Liver (tissue), 3 donors: ENCODE measurements around the gene PGAP3.

ENCODE experiments used
- EGR1 ChIP-seq, 2 donors: IDR thresholded peaks; 2 replicates each; pipeline ENCODE4 v1.6.1; 2016 to 2018; ENCODE audit warnings: antibody characterized with exemption in 2 of 2, low read depth in 2 of 2
- RAD21 ChIP-seq, 2 donors: IDR thresholded peaks; 2 replicates each; pipeline ENCODE4 v1.6.1; 2016; ENCODE audit warnings: antibody characterized with exemption in 2 of 2, mild to moderate bottlenecking in 2 of 2
- RXRA ChIP-seq, 2 donors: IDR thresholded peaks; 2 replicates each; pipeline ENCODE4 v1.6.1; 2017 to 2018; ENCODE audit warnings: antibody characterized with exemption in 2 of 2, mild to moderate bottlenecking in 1 of 2
- SP1 ChIP-seq: IDR thresholded peaks from 2 replicates; pipeline ENCODE4 v1.6.1; 2018; ENCODE audit warnings: antibody characterized with exemption, mild to moderate bottlenecking
- TAF1 ChIP-seq: conservative IDR thresholded peaks from 2 replicates; pipeline ENCODE4 v1.6.1; 2016; ENCODE audit warnings: antibody characterized with exemption, mild to moderate bottlenecking
- YY1 ChIP-seq: IDR thresholded peaks from 2 replicates; pipeline ENCODE4 v1.6.1; 2016; ENCODE audit warnings: antibody characterized with exemption, mild to moderate bottlenecking
- TF ChIP-seq, protein P1 (sequence below): fragments of 150-350 bp; IDR thresholded peaks from 2 replicates; pipeline ENCODE4 v1.5.1; 2017; ENCODE audit warnings: improper control_type of control experiment, low read depth, low read length; ENCODE audit not compliant: missing input control
- TF ChIP-seq, protein P2 (sequence below): IDR thresholded peaks from 2 replicates; pipeline ENCODE4 v1.6.1; 2016; ENCODE audit warnings: antibody characterized with exemption
- TF ChIP-seq, protein P3 (sequence below): IDR thresholded peaks from 2 replicates; pipeline ENCODE4 v1.6.1; 2016; ENCODE audit warnings: antibody characterized with exemption, mild to moderate bottlenecking
- TF ChIP-seq, protein P4 (sequence below): IDR thresholded peaks from 2 replicates; pipeline ENCODE4 v1.6.1; 2016; ENCODE audit warnings: antibody characterized with exemption
- TF ChIP-seq, protein P5 (sequence below): IDR thresholded peaks from 2 replicates; pipeline ENCODE4 v1.6.1; 2016; ENCODE audit warnings: antibody characterized with exemption
- donor health status: healthy.
- donor health status: healthy.

DNA sequence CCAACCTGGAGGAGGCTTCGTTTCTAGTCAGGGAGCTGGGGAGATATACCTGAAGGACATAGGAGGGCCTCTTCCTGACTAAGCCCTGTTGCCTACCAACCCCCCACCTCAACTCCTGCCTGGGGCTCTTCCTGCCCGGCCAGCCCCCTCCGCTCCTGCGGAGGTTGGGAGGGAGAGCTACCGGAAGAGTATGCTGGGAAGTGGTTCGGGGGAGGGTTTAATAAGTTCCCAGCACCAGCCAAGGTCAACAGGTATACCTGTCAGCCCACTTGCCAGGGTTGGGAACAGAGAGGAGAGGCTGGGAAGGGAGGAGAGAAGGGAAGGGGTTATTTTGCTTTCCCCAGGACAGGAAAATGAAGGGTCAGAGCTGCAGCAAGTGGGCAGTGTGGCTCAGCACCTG lies 56.5 kb downstream of the PGAP3 start:
- TF ChIP-seq, protein P1, sequence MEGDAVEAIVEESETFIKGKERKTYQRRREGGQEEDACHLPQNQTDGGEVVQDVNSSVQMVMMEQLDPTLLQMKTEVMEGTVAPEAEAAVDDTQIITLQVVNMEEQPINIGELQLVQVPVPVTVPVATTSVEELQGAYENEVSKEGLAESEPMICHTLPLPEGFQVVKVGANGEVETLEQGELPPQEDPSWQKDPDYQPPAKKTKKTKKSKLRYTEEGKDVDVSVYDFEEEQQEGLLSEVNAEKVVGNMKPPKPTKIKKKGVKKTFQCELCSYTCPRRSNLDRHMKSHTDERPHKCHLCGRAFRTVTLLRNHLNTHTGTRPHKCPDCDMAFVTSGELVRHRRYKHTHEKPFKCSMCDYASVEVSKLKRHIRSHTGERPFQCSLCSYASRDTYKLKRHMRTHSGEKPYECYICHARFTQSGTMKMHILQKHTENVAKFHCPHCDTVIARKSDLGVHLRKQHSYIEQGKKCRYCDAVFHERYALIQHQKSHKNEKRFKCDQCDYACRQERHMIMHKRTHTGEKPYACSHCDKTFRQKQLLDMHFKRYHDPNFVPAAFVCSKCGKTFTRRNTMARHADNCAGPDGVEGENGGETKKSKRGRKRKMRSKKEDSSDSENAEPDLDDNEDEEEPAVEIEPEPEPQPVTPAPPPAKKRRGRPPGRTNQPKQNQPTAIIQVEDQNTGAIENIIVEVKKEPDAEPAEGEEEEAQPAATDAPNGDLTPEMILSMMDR, result no peak
- TF ChIP-seq TAF1, result no peak
- TF ChIP-seq RXRA (IDR thresholded peaks at IDR 0.05), result no peak
- TF ChIP-seq, protein P2, sequence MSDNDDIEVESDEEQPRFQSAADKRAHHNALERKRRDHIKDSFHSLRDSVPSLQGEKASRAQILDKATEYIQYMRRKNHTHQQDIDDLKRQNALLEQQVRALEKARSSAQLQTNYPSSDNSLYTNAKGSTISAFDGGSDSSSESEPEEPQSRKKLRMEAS, result no peak
- TF ChIP-seq SP1, result no peak
- TF ChIP-seq, protein P3, sequence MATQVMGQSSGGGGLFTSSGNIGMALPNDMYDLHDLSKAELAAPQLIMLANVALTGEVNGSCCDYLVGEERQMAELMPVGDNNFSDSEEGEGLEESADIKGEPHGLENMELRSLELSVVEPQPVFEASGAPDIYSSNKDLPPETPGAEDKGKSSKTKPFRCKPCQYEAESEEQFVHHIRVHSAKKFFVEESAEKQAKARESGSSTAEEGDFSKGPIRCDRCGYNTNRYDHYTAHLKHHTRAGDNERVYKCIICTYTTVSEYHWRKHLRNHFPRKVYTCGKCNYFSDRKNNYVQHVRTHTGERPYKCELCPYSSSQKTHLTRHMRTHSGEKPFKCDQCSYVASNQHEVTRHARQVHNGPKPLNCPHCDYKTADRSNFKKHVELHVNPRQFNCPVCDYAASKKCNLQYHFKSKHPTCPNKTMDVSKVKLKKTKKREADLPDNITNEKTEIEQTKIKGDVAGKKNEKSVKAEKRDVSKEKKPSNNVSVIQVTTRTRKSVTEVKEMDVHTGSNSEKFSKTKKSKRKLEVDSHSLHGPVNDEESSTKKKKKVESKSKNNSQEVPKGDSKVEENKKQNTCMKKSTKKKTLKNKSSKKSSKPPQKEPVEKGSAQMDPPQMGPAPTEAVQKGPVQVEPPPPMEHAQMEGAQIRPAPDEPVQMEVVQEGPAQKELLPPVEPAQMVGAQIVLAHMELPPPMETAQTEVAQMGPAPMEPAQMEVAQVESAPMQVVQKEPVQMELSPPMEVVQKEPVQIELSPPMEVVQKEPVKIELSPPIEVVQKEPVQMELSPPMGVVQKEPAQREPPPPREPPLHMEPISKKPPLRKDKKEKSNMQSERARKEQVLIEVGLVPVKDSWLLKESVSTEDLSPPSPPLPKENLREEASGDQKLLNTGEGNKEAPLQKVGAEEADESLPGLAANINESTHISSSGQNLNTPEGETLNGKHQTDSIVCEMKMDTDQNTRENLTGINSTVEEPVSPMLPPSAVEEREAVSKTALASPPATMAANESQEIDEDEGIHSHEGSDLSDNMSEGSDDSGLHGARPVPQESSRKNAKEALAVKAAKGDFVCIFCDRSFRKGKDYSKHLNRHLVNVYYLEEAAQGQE, result no peak
- TF ChIP-seq, protein P4, sequence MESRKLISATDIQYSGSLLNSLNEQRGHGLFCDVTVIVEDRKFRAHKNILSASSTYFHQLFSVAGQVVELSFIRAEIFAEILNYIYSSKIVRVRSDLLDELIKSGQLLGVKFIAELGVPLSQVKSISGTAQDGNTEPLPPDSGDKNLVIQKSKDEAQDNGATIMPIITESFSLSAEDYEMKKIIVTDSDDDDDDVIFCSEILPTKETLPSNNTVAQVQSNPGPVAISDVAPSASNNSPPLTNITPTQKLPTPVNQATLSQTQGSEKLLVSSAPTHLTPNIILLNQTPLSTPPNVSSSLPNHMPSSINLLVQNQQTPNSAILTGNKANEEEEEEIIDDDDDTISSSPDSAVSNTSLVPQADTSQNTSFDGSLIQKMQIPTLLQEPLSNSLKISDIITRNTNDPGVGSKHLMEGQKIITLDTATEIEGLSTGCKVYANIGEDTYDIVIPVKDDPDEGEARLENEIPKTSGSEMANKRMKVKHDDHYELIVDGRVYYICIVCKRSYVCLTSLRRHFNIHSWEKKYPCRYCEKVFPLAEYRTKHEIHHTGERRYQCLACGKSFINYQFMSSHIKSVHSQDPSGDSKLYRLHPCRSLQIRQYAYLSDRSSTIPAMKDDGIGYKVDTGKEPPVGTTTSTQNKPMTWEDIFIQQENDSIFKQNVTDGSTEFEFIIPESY, result no peak
- TF ChIP-seq YY1, result no peak
- no peak for TF ChIP-seq RAD21 (IDR thresholded peaks at IDR 0.05)
- TF ChIP-seq EGR1 (IDR thresholded peaks at IDR 0.05; ENCODE audit: low read depth in 2 of 2), result no peak
- TF ChIP-seq, protein P5, sequence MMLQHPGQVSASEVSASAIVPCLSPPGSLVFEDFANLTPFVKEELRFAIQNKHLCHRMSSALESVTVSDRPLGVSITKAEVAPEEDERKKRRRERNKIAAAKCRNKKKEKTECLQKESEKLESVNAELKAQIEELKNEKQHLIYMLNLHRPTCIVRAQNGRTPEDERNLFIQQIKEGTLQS, result no peak
